ENCODE results near the gene MYPN. TPM values are rescaled to one million over a fixed set of nuclear protein-coding genes. Genes with fewer than 3 reads are reported as not detected.

Gene MYPN
- 0.32 TPM in 1 of 2 replicates, not detected in the other for total RNA-seq

DNA sequence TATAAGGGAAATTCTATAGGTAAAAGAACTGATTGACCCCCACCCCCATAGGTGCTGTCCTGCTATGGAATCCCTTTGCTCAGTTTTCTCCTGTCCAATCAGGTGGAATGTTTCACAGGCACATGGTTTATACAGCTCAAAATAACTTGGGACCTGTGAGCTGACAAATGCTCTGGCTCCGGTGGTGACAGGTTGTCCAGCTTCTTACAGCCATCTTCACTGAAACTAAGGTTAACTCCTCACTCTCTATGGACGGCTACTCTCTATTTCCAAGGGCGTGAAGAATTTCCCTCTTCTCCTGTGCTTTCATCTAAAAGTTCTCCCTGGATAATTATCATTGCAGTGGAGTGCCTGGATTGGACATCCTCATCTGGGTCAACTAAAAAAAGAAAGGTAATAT, at the start of gene MYPN:
MYPN (plus strand) TSS at position 158 of the 400 bp plus-strand sequence. CDS start 11,951 bp downstream, outside the sequence.

GRCh38 chr10:68074775-68075549, 34.3 kb upstream of the MYPN start, which contains the start of gene HERC4:
Gene HERC4 (minus strand): TSS chr10:68075283. CDS start chr10:68073108, 2,175 bp downstream.

GRCh38 chr10:68231817-68232251, 122.5 kb downstream of the MYPN start, which contains the start of gene ATOH7:
Gene ATOH7 (minus strand): TSS chr10:68232113. CDS start chr10:68231677, 436 bp downstream.

Other genes starting within 250 kb of the MYPN start
- 9.6 and 10.1 TPM in 2 replicates for gene SIRT1, start 224.8 kb upstream of the MYPN start, total RNA-seq
- gene HERC4, start 34.2 kb upstream of the MYPN start, total RNA-seq = 31.3 and 33.2 TPM in 2 replicates
- not detected in 2 replicates for gene ATOH7, start 122.6 kb downstream of the MYPN start, total RNA-seq
- gene HNRNPH3, start 222.6 kb downstream of the MYPN start, total RNA-seq = 7.1 and 16.2 TPM in 2 replicates
- gene PBLD, start 223.4 kb downstream of the MYPN start, total RNA-seq = 5.5 and 7.8 TPM in 2 replicates

Data from cardiac atrium fibroblast (primary cell).